Pancreas (tissue), 10 donors: Measurements from ENCODE around the gene CGREF1. TPM values are rescaled to one million over a fixed set of nuclear protein-coding genes. Genes with fewer than 3 reads are reported as not detected.

Experiments used
- ATAC-seq, 4 donors: fragments of 200-7000 bp; cut with Tn5 transposase; one replicate each; pipeline versions ENCODE4 v1.8.0 to v1.9.1; 2020; ENCODE audit warnings: mild to moderate bottlenecking in 4 of 4, moderate library complexity in 4 of 4
- DNase-seq, 6 donors: peaks; one replicate each; pipeline ENCODE4 v3.0.0-alpha.2; 2020
- FAIRE-seq: peaks from 2 replicates; lab custom pipeline; 2012; peaks lifted over from hg19 to GRCh38; lab: Jason Lieb, UNC
- H3K27ac ChIP-seq, 4 donors: fragments of 200-600 bp; sonication (generic); 1 replicate in 3 of 4; 2 replicates in 1 of 4; pipeline versions ENCODE4 v1.5.0 to v1.8.0; 2020
- H3K27me3 ChIP-seq, 4 donors: fragments of 200-600 bp; one replicate each; pipeline ENCODE4 v1.8.0; 2021
- H3K36me3 ChIP-seq, 3 donors: fragments of 200-600 bp; sonication (generic) in 1 of 3; one replicate each; pipeline versions ENCODE4 v1.5.0 to v1.8.0; 2020 to 2021
- H3K4me1 ChIP-seq, 3 donors: fragments of 200-600 bp; one replicate each; pipeline ENCODE4 v1.8.0; 2021
- H3K4me3 ChIP-seq, 4 donors: fragments of 200-600 bp; sonication (generic) in 2 of 4; one replicate each; pipeline versions ENCODE4 v1.5.0 to v1.8.0; 2020 to 2021
- H3K9me3 ChIP-seq, 4 donors: fragments of 200-600 bp; one replicate each; pipeline ENCODE4 v1.8.0; 2021
- WGBS, 2 donors: extraction: QIAGEN DNeasy Blood & Tissue Kit; methylation state at CpG; one replicate each; pipeline ENCODE4 v1.1.7; 2013; 5-methylcytosine and 5-hydroxymethylcytosine counted together
- intact Hi-C, 3 donors: fragments of 100-400 bp; cut with DNase I; formaldehyde crosslinking; loops; one replicate each; pipeline versions ENCODE4 v1.11.1 to v1.14.2; 2022
- polyA plus RNA-seq, 2 donors: library from polyadenylated mRNA; stranded (reverse); fragments of 200-250 nt; gene quantifications; one replicate each; pipeline ENCODE4 v1.2.3, GENCODE V29; 2013
- total RNA-seq, 6 donors: library from RNA; stranded (reverse); fragmentation: NEBNext Ultra II Directional in 4 of 6; extraction: Animal tissue kit (Norgen Biotek cat#: 25700) in 4 of 6; gene quantifications; one replicate each; pipeline versions ENCODE4 v1.2.1 to v1.2.4, GENCODE V29; 2021 to 2023
- TF ChIP-seq, protein P1 (sequence below), 4 donors: fragments of 200-600 bp; sonication (generic) in 3 of 4; IDR thresholded peaks; one replicate each; pipeline versions ENCODE4 v1.5.0 to v1.8.0; 2021; ENCODE audit warnings: antibody characterized with exemption in 4 of 4
- donor health status: healthy with polysubstance abuse.
- donor health status: DM: no; HTN: no; CAD: no; lungs with moderate emphysema.
- donor health status: DM: no; HTN: no; CAD: no.
- donor health status: control.
- donor health status: control.
- donor health status: Bipolar disorder and iron deficiency.
- donor health status: DM: yes; HTN: yes; CAD: no.
- donor health status: DM: no; HTN: no; CAD: no.
- donor health status: DM: no; HTN: no; CAD: no.
- donor health status: DM: yes; HTN: yes; CAD: no.

Gene CGREF1
- total and polyA plus RNA-seq, 8 donors = 0.42 to 1.2 (median 0.78) TPM; not detected in 1

DNA sequence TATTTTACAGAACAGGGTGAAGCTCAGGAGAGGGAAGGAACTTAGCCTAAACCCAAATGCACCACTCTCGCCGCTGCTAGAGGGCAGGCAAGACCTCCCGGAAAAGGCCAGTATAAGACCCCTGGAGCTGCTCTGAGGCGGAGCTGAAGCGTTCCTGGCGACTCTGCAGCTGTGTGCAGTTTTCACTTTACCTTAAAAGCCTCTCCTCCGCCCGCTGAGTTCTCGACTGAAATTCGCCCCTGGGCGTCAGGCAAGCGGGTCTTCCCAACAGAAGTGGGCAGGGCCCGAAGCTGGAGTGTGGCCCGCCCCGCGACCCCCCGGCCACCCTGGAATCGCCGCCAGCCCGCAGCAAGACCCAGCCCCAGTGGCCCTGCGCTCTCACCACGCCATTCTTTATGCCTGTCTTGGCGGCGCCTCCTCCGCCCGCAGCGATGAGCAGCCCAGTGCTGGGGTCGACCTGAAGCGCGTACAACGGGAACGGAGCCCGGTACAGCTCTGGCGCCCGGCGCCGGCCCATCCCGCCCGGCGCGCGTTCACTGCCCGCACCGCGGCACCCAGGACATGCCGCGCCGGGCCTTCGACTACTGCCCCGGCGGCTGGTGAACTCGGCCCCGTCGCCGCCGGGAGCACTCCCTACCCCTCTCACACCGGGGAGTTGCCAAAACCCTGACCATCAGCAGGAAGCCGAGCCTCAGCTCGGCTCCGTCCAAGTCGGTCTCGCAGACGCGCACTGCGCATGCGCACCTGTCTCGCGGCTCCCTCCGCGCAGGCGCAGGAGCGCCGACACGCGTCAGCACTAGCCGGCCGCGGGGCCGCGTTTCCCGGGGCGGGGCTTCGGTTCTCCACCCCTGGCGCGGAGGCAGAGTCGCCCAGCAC, 15.2 kb upstream of the CGREF1 start, which contains the start of gene PREB:
TSS of gene PREB (minus strand) at position 732 of the 876 bp plus-strand sequence. CDS start at position 517, 215 bp downstream.
- intact Hi-C loops = no loop called here
- H3K27me3 ChIP-seq = no peaks in the 10 kb centered on the region
- peaks cover 6 to 16% (median 12%) of the 10 kb centered on the region in 3 donors for H3K36me3 ChIP-seq
- 0% methylated on average over 59 to 86 of the region's 86 CpGs for WGBS, 2 donors
- H3K4me3 ChIP-seq = peak within 1 kb of the TSS; percentile 75 to 98 (median 86)
- FAIRE-seq = no peak
- H3K9me3 ChIP-seq = no peaks in the 10 kb centered on the region
- H3K27ac ChIP-seq = peak within 1 kb of the TSS; percentile 68 to 81 (median 74)
- peak; percentile 95 to 97 (median 97) for ATAC-seq
- peak; percentile 96 to 100 (median 99) for DNase-seq
- TF ChIP-seq, protein P1, sequence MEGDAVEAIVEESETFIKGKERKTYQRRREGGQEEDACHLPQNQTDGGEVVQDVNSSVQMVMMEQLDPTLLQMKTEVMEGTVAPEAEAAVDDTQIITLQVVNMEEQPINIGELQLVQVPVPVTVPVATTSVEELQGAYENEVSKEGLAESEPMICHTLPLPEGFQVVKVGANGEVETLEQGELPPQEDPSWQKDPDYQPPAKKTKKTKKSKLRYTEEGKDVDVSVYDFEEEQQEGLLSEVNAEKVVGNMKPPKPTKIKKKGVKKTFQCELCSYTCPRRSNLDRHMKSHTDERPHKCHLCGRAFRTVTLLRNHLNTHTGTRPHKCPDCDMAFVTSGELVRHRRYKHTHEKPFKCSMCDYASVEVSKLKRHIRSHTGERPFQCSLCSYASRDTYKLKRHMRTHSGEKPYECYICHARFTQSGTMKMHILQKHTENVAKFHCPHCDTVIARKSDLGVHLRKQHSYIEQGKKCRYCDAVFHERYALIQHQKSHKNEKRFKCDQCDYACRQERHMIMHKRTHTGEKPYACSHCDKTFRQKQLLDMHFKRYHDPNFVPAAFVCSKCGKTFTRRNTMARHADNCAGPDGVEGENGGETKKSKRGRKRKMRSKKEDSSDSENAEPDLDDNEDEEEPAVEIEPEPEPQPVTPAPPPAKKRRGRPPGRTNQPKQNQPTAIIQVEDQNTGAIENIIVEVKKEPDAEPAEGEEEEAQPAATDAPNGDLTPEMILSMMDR (IDR thresholded peaks at IDR 0.05) = no peak
- H3K4me1 ChIP-seq = peaks cover 0 to 6% (median 6%) of the 10 kb centered on the region in 3 donors

DNA sequence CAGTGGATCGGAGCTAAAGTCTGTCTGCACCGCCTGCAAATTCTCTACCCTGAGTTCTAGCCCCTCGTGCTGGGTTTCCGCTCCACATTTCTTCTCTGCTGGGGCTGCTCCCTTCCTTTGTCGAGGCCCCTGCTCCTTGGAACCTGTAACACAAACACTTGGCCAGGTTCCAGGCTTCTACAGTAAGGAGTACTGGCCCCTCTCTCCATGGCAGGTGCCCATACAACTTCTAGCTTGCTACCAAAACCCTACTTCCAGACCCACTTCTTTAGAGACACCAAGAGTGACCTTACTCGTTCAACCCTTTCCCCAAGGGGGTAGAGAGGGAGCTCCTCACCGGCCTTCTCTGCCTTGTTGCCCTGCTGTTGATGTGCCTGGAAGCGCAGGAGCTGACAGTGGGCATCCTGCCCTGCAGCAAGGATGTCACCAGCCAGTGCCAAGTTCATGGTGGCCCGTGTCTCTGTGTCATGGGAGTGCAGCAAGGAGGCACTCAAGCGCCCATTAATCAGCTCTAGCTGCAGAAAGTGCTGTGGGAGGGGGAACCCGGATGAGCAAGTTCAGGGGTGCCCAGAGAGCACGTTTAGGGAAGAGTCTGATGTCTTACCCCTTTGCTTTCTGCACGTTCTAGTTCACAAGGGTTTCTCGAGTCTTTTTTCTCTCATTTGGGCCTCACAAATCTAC, 14.4 kb upstream of the CGREF1 start:
- no peak for FAIRE-seq
- Histone ChIP-seq H3K27ac (peak overlapping the region in 1 of 4 donors; percentile 81), H3K4me1 (peaks cover 0 to 6% (median 6%) of the 10 kb centered on the region in 3 donors), H3K27me3 (no peaks in the 10 kb centered on the region), H3K9me3 (no peaks in the 10 kb centered on the region), H3K36me3 (peaks cover 6 to 16% (median 12%) of the 10 kb centered on the region in 3 donors), H3K4me3 (peak overlapping the region; percentile 75 to 98 (median 86))
- WGBS, 2 donors = 22 to 26% methylated on average over 14 of the region's 14 CpGs
- TF ChIP-seq, protein P1 (IDR thresholded peaks at IDR 0.05) = no peak
- ATAC-seq = no peak
- DNase-seq = peak in 1 of 6 donors; percentile 49
- intact Hi-C loops = no loop called here

DNA sequence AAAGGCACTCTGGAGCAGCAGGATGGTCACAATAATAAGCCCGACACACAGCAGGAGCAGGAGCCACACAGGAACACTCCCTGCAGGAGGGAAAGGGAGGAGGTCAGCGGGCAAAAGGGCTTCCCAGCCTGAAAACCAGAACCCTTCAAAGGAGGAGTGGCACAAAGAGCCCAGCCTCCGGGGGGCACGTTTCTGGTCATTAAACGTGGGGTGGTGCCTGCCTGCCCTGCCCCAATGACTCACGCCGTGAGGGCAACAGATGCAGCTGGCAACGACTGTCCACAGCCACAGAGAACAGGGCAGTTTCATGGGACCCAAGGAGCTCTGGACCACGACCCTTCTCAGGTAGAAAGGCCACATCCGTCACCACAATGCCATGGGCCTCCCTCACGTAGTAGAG, 12.5 kb upstream of the CGREF1 start:
- DNase-seq (no peak), FAIRE-seq (no peak), ATAC-seq (no peak)
- Histone ChIP-seq H3K4me1 (peaks cover 0 to 6% (median 6%) of the 10 kb centered on the region in 3 donors), H3K27ac (no peak overlapping the region), H3K27me3 (no peaks in the 10 kb centered on the region), H3K9me3 (no peaks in the 10 kb centered on the region), H3K4me3 (no peak overlapping the region), H3K36me3 (peaks cover 6 to 16% (median 12%) of the 10 kb centered on the region in 3 donors)
- intact Hi-C loops = no loop called here
- 88 to 91% methylated on average over 11 of the region's 11 CpGs for WGBS, 2 donors
- TF ChIP-seq, protein P1 (IDR thresholded peaks at IDR 0.05) = no peak

DNA sequence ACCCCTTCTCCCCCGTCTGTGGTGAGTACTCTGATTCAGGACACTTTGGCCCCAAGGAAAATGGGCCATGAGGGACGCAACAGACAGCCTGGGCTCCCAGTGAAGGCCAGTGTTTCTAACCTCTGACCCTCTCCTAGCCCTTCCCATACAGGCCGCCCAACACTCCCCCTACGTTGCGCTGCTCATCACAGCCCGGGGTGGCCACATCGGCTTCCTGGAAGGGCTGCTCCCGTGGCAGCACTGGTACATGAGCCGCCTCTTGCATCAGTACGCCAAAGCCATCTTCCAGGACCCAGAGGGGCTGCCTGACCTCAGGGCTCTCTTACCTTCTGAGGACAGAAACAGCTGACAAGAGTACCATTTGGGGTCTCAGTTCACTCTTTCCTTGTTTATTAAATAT, 11.5 kb upstream of the CGREF1 start:
- Histone ChIP-seq H3K4me1 (peaks cover 0 to 6% (median 6%) of the 10 kb centered on the region in 3 donors), H3K27ac (no peak overlapping the region), H3K36me3 (peaks cover 6 to 16% (median 12%) of the 10 kb centered on the region in 3 donors), H3K4me3 (no peak overlapping the region), H3K27me3 (no peaks in the 10 kb centered on the region), H3K9me3 (no peaks in the 10 kb centered on the region)
- ATAC-seq (no peak), DNase-seq (peak in 1 of 6 donors; percentile 49), FAIRE-seq (no peak)
- intact Hi-C loops = no loop called here
- WGBS, 2 donors = 92 to 96% methylated on average over 10 of the region's 10 CpGs
- TF ChIP-seq, protein P1 (IDR thresholded peaks at IDR 0.05) = no peak
